Calu3 (cell line): ENCODE measurements around the gene GSK3B. TPM values are rescaled to one million over a fixed set of nuclear protein-coding genes. Genes with fewer than 3 reads are reported as not detected.

Source experiments
- BruUV-seq: library from RNA; stranded (reverse); fragments of 400-500 nt; replicated peaks from 2 replicates; lab custom pipeline; 2021; lab: Mats Ljungman, UMichigan
- CTCF ChIA-PET: fragments of 300-600 bp; sonication (Branson Sonifier 250); formaldehyde crosslinking; loops from one replicate; lab custom pipeline; 2022; ENCODE audit warnings: antibody characterized with exemption; lab: Charles Lee
- DNase-seq: peaks from one replicate; pipeline ENCODE4 v3.0.0; 2022
- H3K27ac Mint-ChIP-seq: one replicate; pipeline ENCODE4 v1.8.0; 2022; ENCODE audit warnings: mixed read lengths; ENCODE audit not compliant: unreplicated experiment
- H3K27me3 Mint-ChIP-seq: one replicate; pipeline ENCODE4 v1.8.0; 2022; ENCODE audit warnings: mixed read lengths; ENCODE audit not compliant: unreplicated experiment
- H3K36me3 Mint-ChIP-seq: one replicate; pipeline ENCODE4 v1.8.0; 2022; ENCODE audit warnings: mild to moderate bottlenecking, moderate library complexity, mixed read lengths; ENCODE audit not compliant: insufficient read depth, unreplicated experiment
- H3K4me1 Mint-ChIP-seq: one replicate; pipeline ENCODE4 v1.8.0; 2022; ENCODE audit warnings: mild to moderate bottlenecking, low read depth, mixed read lengths; ENCODE audit not compliant: unreplicated experiment
- H3K4me3 Mint-ChIP-seq: one replicate; pipeline ENCODE4 v1.8.0; 2022; ENCODE audit warnings: mild to moderate bottlenecking, low read depth, moderate library complexity, mixed read lengths; ENCODE audit not compliant: unreplicated experiment
- H3K9me3 Mint-ChIP-seq: one replicate; pipeline ENCODE4 v1.8.0; 2022; ENCODE audit warnings: low read depth, mixed read lengths; ENCODE audit not compliant: unreplicated experiment
- intact Hi-C: fragments of 100-400 bp; cut with micrococcal nuclease; formaldehyde crosslinking; loops from one replicate; pipeline ENCODE4 v1.10.0; 2022; ENCODE audit not compliant: unreplicated experiment
- total RNA-seq: library from RNA; stranded (reverse); gene quantifications from 2 replicates; pipeline ENCODE4 v1.2.3, GENCODE V29; 2022
- TF ChIP-seq, protein P1 (sequence below): fragments of 200-600 bp; IDR thresholded peaks from one replicate; pipeline ENCODE4 v1.8.0; 2022; ENCODE audit warnings: antibody characterized with exemption; ENCODE audit not compliant: unreplicated experiment

The GSK3B gene
- total RNA-seq, 1 experiment from 2014 or later: 48.6 TPM

DNA sequence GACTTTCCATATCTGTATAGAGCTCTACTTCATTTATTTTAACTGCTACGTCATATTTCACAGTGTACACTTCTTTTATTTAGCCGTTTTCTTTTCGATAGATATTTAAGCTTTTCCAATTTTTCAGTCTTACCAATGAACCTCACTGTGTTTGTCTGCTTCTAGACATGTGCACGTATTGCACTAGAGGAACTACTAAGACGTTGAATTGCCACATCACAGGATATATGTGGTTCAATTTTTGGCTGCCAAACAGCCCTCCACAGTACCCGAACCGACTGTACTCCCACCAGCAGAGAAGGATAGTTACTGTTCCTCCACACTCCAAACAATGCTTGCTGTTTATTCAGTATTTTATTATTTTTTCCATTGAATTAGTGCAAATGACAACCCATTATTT lies 310.4 kb downstream of the GSK3B start:
- no peak overlapping the region for H3K4me3 Mint-ChIP-seq
- TF ChIP-seq, protein P1, sequence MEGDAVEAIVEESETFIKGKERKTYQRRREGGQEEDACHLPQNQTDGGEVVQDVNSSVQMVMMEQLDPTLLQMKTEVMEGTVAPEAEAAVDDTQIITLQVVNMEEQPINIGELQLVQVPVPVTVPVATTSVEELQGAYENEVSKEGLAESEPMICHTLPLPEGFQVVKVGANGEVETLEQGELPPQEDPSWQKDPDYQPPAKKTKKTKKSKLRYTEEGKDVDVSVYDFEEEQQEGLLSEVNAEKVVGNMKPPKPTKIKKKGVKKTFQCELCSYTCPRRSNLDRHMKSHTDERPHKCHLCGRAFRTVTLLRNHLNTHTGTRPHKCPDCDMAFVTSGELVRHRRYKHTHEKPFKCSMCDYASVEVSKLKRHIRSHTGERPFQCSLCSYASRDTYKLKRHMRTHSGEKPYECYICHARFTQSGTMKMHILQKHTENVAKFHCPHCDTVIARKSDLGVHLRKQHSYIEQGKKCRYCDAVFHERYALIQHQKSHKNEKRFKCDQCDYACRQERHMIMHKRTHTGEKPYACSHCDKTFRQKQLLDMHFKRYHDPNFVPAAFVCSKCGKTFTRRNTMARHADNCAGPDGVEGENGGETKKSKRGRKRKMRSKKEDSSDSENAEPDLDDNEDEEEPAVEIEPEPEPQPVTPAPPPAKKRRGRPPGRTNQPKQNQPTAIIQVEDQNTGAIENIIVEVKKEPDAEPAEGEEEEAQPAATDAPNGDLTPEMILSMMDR: no peak
- no TSS peak for BruUV-seq

DNA sequence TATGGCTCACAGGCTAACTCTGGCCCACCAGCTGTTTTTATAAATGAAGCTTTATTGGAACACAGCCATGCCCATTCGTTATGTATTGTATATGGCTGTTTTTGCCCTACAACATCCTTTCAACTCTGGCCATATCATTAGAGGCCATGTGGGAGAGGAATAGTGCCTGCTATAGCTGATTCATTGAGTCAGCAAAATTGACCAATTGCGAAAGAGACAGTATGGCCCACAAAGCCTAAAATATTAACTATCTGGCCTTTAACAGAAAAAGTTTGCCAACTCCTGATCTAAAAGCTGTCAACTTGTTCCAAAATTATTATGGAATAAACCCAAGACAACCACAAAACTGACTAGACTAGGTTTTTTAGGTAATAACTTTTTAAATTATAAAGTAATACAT lies 311.0 kb downstream of the GSK3B start:
- Mint-ChIP-seq H3K9me3 (no peaks in the 10 kb centered on the region), H3K27ac (no peak overlapping the region), H3K4me3 (no peak overlapping the region), H3K36me3 (no peaks in the 10 kb centered on the region), H3K4me1 (peaks cover 26% of the 10 kb centered on the region), H3K27me3 (no peaks in the 10 kb centered on the region)
- intact Hi-C loops: no loop called here
- DNase-seq: no peak
- BruUV-seq: no TSS peak
- CTCF ChIA-PET: no interaction called here
- TF ChIP-seq, protein P1: no peak

More for the DNA sequence above, 310.4 kb downstream of the GSK3B start:
- peaks cover 26% of the 10 kb centered on the region for H3K4me1 Mint-ChIP-seq
- no peak overlapping the region for H3K27ac Mint-ChIP-seq
- DNase-seq: no peak
- H3K9me3 Mint-ChIP-seq: no peaks in the 10 kb centered on the region
- CTCF ChIA-PET: no interaction called here
- intact Hi-C loops: no loop called here
- no peaks in the 10 kb centered on the region for H3K27me3 Mint-ChIP-seq
- no peaks in the 10 kb centered on the region for H3K36me3 Mint-ChIP-seq

DNA sequence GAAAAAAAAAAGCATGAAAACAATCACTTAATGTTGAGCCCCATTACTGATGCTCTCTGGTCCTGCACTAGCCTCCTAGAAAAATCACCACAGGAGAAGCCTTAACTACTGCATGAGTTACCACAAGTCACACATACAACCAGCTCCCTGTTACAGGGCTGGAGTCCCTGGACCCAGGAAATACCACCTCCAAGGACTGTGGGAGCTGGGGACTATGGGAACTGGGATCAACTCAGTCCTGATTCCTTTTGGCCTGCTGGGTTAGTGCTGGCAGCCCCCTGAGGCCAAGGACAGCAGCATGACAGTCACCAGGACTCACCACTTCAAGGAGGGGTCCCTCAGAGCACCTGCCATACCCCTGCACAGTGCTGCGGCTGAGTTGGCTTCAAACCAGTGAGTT lies 311.8 kb downstream of the GSK3B start:
- TSS peak; percentile 70 for BruUV-seq
- Mint-ChIP-seq H3K27me3 (no peaks in the 10 kb centered on the region), H3K4me3 (no peak overlapping the region), H3K27ac (no peak overlapping the region), H3K9me3 (no peaks in the 10 kb centered on the region), H3K4me1 (peaks cover 26% of the 10 kb centered on the region), H3K36me3 (no peaks in the 10 kb centered on the region)
- TF ChIP-seq, protein P1: no peak
- intact Hi-C loops: no loop called here
- CTCF ChIA-PET: no interaction called here
- no peak for DNase-seq

DNA sequence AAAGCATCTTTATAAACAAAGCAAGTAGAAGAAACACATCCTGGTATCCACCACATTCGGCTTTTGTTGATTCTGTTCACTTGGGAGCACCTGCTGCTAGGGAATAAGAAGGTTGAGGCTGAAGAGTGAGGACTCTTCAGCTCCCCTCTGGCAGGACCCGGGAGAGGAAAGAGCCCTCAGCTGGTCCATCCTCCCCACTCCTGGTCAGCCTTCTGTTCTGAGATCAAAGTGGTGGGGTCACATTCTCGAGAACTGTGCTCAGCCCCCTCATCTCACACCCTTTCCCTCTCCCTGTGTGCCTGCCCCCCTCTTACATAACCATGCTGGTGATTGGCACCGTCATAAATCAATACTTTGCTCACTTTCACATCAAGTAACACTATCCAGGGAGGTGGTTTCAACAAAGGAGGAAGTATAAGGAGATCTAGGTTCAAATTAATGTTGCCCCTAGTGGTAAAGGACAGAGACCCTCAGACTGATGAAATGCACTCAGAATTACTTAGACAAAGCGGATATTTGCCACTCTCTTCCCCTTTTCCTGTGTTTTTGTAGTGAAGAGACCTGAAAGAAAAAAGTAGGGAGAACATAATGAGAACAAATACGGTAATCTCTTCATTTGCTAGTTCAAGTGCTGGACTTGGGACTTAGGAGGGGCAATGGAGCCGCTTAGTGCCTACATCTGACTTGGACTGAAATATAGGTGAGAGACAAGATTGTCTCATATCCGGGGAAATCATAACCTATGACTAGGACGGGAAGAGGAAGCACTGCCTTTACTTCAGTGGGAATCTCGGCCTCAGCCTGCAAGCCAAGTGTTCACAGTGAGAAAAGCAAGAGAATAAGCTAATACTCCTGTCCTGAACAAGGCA lies 312.7 kb downstream of the GSK3B start, which contains the start of gene NR1I2:
TSS of gene NR1I2 (plus strand) at position 772 of the 869 bp plus-strand sequence.
- Mint-ChIP-seq H3K27me3 (no peaks in the 10 kb centered on the region), H3K9me3 (peaks cover under 1% of the 10 kb centered on the region), H3K4me1 (peaks cover 26% of the 10 kb centered on the region), H3K27ac (peak within 1 kb of the TSS; percentile 43), H3K4me3 (peak within 1 kb of the TSS; percentile 5), H3K36me3 (no peaks in the 10 kb centered on the region)
- CTCF ChIA-PET: no interaction called here
- intact Hi-C loops: no loop called here
- BruUV-seq: no TSS peak
- TF ChIP-seq, protein P1: no peak
- DNase-seq: no peak
